C1 segment of cervical spinal cord (tissue), 14 donors: Measurements from ENCODE around the gene PANK4.
"Not testable (repeated sequence)": the region's sequence is repeated elsewhere in the genome, so short reads cannot be mapped to it uniquely, and the experiment has no call there.

ENCODE experiments used
- DNase-seq, 14 donors: peaks; one replicate each; lab custom pipeline; 2025; lab: John Stamatoyannopoulos, UW

The PANK4 gene

GRCh38 chr1:2525920-2526823, at the start of gene PANK4:
Gene PANK4 (minus strand): TSS chr1:2526596. CDS start chr1:2526587, 9 bp downstream.
- DNase-seq, result peak; percentile 67 to 98 (median 92)

GRCh38 chr1:2574350-2574749, 48.0 kb upstream of the PANK4 start:
- no peak for DNase-seq

- DNase-seq, result no peak
Measured at GRCh38 chr1:2573250-2573920, 47.0 kb upstream of the PANK4 start.

- no peak for DNase-seq
Measured at GRCh38 chr1:2571348-2571747, 45.0 kb upstream of the PANK4 start.

- DNase-seq, result peak in 1 of 14 donors; percentile 56
Measured at GRCh38 chr1:2570332-2570731, 43.9 kb upstream of the PANK4 start.

GRCh38 chr1:2569703-2570102, 43.3 kb upstream of the PANK4 start:
- DNase-seq, result not testable (repeated sequence)

GRCh38 chr1:2569060-2569459, 42.7 kb upstream of the PANK4 start:
- no peak for DNase-seq

GRCh38 chr1:2568187-2568816, 41.9 kb upstream of the PANK4 start:
- not testable (repeated sequence) for DNase-seq

- DNase-seq, result no peak
Measured at GRCh38 chr1:2567083-2567679, 40.8 kb upstream of the PANK4 start.

GRCh38 chr1:2566101-2567045, 40.0 kb upstream of the PANK4 start:
- DNase-seq, result no peak

- no peak for DNase-seq
Measured at GRCh38 chr1:2564815-2565374, 38.5 kb upstream of the PANK4 start.

GRCh38 chr1:2564006-2564814, 37.8 kb upstream of the PANK4 start:
- DNase-seq, result no peak

GRCh38 chr1:2563205-2563604, 36.8 kb upstream of the PANK4 start:
- DNase-seq, result no peak

GRCh38 chr1:2561898-2562895, 35.8 kb upstream of the PANK4 start:
- no peak for DNase-seq

- DNase-seq, result no peak
Measured at GRCh38 chr1:2561446-2561845, 35.0 kb upstream of the PANK4 start.

GRCh38 chr1:2560299-2561073, 34.1 kb upstream of the PANK4 start:
- no peak for DNase-seq

- no peak for DNase-seq
Measured at GRCh38 chr1:2559509-2560298, 33.3 kb upstream of the PANK4 start.
